Osteocyte (in vitro differentiated cells): Measurements from ENCODE around the gene SHISA3. TPM values are rescaled to one million over a fixed set of nuclear protein-coding genes. Genes with fewer than 3 reads are reported as not detected.

Source experiments
- DNase-seq: peaks from one replicate; pipeline ENCODE4 v3.0.0; 2021; ENCODE audit warnings: mixed read lengths; ENCODE audit not compliant: unreplicated experiment; ENCODE audit errors: extremely low spot score
- H3K27ac Mint-ChIP-seq: one replicate; pipeline ENCODE4 v1.8.0; 2021; ENCODE audit warnings: mild to moderate bottlenecking, mixed read lengths; ENCODE audit not compliant: unreplicated experiment
- H3K27me3 Mint-ChIP-seq: one replicate; pipeline ENCODE4 v1.8.0; 2021; ENCODE audit warnings: mixed read lengths; ENCODE audit not compliant: unreplicated experiment
- H3K36me3 Mint-ChIP-seq: one replicate; pipeline ENCODE4 v1.8.0; 2021; ENCODE audit warnings: mixed read lengths; ENCODE audit not compliant: unreplicated experiment
- H3K4me1 Mint-ChIP-seq: one replicate; pipeline ENCODE4 v1.8.0; 2021; ENCODE audit warnings: mixed read lengths; ENCODE audit not compliant: unreplicated experiment
- H3K4me3 Mint-ChIP-seq: one replicate; pipeline ENCODE4 v1.8.0; 2021; ENCODE audit warnings: mild to moderate bottlenecking, moderate library complexity, mixed read lengths; ENCODE audit not compliant: unreplicated experiment
- H3K9me3 Mint-ChIP-seq: one replicate; pipeline ENCODE4 v1.8.0; 2021; ENCODE audit warnings: mixed read lengths; ENCODE audit not compliant: unreplicated experiment
- CTCF ChIP-seq: fragments of 200-600 bp; sonication (generic); IDR thresholded peaks from 2 replicates; pipeline ENCODE4 v1.5.0; 2021; ENCODE audit warnings: antibody characterized with exemption, mild to moderate bottlenecking, moderate library complexity
- total RNA-seq: library from RNA; stranded (reverse); gene quantifications from 2 replicates; pipeline ENCODE4 v1.2.1, GENCODE V29; 2021

SHISA3 gene
- total RNA-seq, 1 donor from 2014 or later, result 3.9 TPM

- no peak for DNase-seq
- Mint-ChIP-seq H3K9me3 (no peaks in the 10 kb centered on the region), H3K4me3 (peak overlapping the region; percentile 84), H3K27me3 (peaks cover 11% of the 10 kb centered on the region), H3K4me1 (peaks cover 41% of the 10 kb centered on the region), H3K36me3 (peaks cover 2% of the 10 kb centered on the region), H3K27ac (no peak overlapping the region)
- TF ChIP-seq CTCF, result peak; percentile 28
Observed at GRCh38 chr4:42398171-42398870, 1.0 kb downstream of the SHISA3 start.

- Mint-ChIP-seq H3K27ac (no peak overlapping the region), H3K27me3 (peaks cover 11% of the 10 kb centered on the region), H3K4me3 (peak overlapping the region; percentile 84), H3K4me1 (peaks cover 41% of the 10 kb centered on the region), H3K36me3 (peaks cover 2% of the 10 kb centered on the region), H3K9me3 (no peaks in the 10 kb centered on the region)
- no peak for TF ChIP-seq CTCF
- DNase-seq, result no peak
Observed at GRCh38 chr4:42398871-42399331, 1.6 kb downstream of the SHISA3 start.

DNA sequence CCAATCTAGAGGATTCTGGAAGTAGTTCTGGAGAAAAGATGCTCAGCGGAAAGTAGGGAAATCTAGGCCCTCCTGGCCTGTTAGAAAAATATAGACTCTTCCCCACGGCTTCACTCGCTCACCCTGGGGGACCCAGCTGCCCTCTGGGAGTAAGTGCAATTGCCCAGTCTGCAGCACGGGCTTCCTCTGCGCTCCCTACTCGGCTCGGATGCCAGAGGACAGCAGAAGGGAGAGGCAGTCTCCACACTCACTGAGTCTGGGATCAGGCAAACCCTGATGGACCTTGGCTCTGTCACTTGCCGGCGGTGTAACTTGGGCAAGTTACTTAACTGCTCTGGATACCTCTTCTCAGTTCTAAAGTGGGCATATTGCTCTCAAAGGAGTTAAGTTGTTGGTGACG, 2.1 kb downstream of the SHISA3 start:
- no peak for TF ChIP-seq CTCF
- Mint-ChIP-seq H3K9me3 (no peaks in the 10 kb centered on the region), H3K27ac (peak overlapping the region; percentile 4), H3K36me3 (peaks cover 2% of the 10 kb centered on the region), H3K4me1 (peaks cover 41% of the 10 kb centered on the region), H3K4me3 (peak overlapping the region; percentile 84), H3K27me3 (peaks cover 11% of the 10 kb centered on the region)
- no peak for DNase-seq

DNA sequence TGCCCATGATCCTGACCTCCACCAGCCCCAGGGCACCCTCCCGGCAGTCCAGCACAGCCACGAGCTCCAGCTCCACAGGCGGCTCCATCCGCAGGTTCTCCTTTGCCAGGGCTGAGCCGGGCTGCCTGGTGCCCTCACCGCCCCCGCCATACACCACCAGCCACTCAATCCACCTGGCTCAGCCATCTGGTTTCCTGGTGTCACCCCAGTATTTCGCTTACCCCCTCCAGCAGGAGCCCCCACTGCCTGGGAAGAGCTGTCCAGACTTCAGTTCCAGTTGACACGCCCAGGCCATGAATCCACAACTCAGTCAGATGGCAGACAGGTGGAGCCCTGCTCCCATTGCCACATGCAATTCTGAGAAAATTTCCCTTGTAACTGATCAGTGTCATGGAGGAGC, 3.9 kb downstream of the SHISA3 start:
- no peaks in the 10 kb centered on the region for H3K9me3 Mint-ChIP-seq
- peak; percentile 38 for TF ChIP-seq CTCF
- H3K27me3 Mint-ChIP-seq, result peaks cover 11% of the 10 kb centered on the region
- H3K4me1 Mint-ChIP-seq, result peaks cover 41% of the 10 kb centered on the region
- H3K4me3 Mint-ChIP-seq, result no peak overlapping the region
- H3K36me3 Mint-ChIP-seq, result peaks cover 4% of the 10 kb centered on the region
- no peak for DNase-seq
- no peak overlapping the region for H3K27ac Mint-ChIP-seq

DNA sequence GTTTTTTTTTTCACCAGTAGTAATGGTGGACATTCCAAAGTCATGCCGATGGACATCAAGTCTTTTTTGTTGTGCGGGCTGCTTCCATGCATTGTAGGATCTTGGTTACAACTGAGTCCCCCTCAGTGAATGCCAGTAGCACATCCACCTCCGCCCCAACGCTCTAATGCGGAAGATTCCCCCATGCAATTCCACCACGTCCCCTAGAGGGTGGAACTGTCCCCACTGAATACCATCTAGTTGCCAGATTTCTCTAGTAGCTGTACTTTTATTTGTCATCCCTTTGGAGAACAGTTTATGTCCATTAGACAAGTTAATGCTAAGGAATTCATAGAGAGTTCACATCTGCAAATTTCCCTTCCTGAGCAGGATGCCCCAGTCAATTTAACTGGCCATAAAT, 6.7 kb downstream of the SHISA3 start:
- no peak for DNase-seq
- no peaks in the 10 kb centered on the region for H3K27me3 Mint-ChIP-seq
- no peak overlapping the region for H3K4me3 Mint-ChIP-seq
- TF ChIP-seq CTCF, result no peak
- no peaks in the 10 kb centered on the region for H3K9me3 Mint-ChIP-seq
- H3K36me3 Mint-ChIP-seq, result peaks cover 4% of the 10 kb centered on the region
- no peak overlapping the region for H3K27ac Mint-ChIP-seq
- H3K4me1 Mint-ChIP-seq, result peaks cover 21% of the 10 kb centered on the region
